ACHN (cell line): Measurements from ENCODE around the gene CHFR.
A peak's percentile ranks its signal among the peaks of the same experiment; 100 is the strongest.
"Not testable (repeated sequence)": the region's sequence is repeated elsewhere in the genome, so short reads cannot be mapped to it uniquely, and the experiment has no call there.

ENCODE experiments used
- DNase-seq: peaks from one replicate; pipeline ENCODE4 v3.0.0-alpha.2; 2015
- in situ Hi-C: cut with HindIII; loops from 2 replicates; pipeline ENCODE4 v1.10.0; 2017; ENCODE audit warnings: low sequenced_read_pairs, low pct_ligation_motif_present, low pct_unique_long_range_greater_than_20kb

The CHFR gene

DNA sequence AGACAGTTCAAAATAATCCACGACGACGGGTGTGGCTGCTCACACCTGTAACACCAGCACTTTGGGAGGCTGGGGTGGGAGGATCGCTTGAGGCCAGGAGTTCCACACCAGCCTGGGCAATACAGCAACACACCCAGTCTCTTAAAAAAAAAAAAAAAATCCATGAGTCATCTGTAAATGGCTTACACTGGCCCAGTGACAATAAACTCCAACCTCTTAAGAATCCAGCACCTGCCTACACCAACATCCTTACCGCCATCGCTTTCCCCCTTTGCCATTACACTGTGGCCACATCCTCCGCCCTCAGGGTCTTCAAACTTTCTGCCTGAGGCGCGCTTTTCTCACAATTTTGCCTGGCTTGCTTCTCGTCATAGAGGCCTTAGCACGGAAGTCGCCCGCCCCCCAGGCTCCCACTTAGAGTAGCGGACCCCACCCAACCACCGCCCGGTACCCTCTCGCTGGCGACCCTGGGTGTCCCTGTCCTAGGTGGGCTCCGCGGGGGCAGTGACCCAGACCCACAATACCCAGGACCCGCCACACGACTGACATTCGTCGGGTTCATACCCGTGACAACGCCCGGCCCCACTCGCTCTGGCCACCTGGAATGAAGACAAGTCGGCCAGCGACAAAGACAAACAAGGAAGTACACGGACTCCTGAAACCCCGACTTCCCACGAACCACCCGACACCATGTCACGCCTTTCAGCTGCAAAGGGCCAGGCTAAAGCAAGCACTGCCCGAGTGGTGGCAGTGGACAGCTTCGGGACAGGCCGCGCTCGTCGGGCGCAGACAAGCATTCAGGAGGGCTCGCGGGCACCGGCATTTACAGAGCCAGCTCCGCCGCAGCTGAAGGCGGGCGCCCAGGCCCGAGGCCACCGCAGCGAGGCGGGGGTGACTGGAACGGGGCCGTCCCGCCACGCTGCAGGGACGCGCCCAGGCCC is 59.4 kb downstream of the CHFR start:
- peak; percentile 81 for DNase-seq
- in situ Hi-C loops, result no loop called here

DNA sequence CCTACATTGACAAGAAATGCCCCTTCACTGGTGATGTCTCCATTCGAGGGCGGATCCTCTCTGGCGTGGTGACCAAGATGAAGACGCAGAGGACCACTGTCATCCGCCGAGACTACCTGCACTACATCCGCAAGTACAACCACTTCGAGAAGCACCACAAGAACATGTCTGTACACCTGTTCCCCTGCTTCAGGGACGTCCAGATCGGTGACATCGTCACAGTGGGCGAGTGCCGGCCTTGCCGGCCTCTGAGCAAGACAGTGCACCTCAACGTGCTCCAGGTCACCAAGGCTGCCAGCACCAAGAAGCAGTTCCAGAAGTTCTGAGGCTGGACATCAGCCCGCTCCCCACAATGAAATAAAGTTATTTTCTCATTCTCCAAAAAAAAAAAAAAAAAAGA is 61.5 kb downstream of the CHFR start:
- DNase-seq, result no peak

DNA sequence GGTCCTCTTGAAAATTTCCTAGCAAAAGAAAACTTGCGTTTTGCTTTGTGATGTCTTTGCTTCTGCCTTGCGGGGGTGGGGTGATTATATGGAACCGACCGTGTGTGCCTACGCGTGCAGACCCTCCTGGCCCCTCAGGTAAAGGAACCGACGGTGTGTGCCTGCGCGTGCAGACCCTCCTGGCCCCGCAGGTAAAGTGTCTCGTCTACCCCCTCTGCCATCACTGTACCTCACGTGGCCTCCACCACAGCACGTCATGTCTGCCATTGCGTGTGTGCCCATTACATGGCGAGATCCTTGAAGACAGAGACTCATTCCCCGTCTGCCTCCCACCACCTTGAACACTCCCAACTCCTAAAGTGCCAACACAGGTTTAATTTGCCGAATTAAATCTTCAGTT is 62.3 kb downstream of the CHFR start:
- no peak for DNase-seq
- in situ Hi-C loops, result no loop called here

More for the DNA sequence above, 61.5 kb downstream of the CHFR start:
- in situ Hi-C loops, result no loop called here

DNA sequence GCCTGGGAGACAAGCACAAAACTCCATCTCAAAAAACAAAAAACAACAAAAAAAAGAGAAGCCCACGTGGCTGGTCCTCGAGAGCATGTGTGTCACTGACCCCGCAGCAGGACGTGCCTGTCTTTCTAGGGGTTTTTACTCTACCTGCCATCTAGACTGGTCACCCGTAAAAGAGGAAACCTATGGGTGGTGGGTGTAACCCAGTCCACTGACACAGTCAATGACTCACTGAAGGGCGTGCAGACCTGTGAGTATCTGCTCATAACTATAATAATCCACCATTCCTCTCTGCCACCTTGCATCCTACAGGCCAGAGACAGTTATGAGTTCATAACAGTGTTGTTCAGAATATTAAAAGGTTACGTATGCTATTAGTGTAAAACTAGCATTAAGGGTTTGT is 63.4 kb downstream of the CHFR start:
- DNase-seq, result no peak
- in situ Hi-C loops, result no loop called here

DNA sequence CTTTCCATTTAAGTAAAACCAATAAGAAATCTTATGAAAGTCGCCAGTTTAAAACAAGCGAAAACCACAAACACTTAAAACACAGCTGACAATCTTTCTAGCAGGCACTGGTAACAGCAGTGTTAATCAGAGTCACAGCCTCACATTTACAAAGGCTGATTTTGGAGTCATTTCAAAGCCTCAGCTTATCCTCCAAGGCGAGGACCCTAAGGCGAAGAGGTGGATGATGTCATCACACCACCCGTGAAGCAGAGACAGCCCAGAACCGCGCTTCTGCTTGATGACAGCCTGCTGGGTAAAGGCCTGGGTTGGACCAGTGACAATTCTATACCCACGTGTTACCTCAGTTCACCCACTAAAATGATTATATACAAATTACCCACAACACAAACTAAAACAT is 68.8 kb downstream of the CHFR start:
- in situ Hi-C loops, result no loop called here
- DNase-seq, result no peak

DNA sequence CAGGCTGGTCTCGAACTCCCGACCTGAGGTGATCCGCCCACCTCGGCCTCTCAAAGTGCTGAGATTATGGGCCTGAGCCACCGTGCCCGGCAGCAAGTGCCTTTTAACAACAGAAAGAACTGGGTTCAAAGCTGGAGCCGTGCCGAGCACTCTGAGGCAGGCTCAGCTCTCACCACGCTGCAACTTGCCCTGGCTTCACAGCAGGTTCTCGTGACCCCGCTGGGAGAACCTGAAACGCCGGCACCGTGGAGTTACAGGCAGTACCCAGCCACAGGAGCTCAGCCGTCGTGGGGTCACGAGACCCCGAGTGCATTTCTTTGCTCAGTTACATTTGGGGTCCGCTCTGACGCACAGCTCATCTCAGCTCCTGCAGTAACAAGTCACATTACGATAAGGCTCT is 73.2 kb downstream of the CHFR start:
- DNase-seq, result no peak
- in situ Hi-C loops, result no loop called here

DNA sequence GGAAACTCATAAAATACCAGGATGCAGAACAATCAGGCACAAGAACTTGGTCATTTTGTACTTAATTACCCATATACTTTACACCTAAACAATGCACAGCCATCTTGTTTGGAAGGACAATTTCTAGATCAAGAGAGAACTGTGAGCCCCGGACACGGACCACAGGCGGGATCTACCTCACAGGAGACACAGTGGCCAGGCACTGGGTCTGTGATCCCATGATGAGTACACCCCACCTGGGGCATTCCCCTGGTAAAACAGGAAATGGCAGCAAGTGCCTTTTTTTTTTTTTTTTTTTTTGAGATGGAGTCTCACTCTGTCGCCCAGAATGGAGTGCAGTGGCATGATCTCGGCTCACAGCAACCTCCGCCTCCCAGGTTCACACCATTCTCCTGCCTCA is 74.0 kb downstream of the CHFR start:
- DNase-seq, result no peak
- in situ Hi-C loops, result no loop called here

DNA sequence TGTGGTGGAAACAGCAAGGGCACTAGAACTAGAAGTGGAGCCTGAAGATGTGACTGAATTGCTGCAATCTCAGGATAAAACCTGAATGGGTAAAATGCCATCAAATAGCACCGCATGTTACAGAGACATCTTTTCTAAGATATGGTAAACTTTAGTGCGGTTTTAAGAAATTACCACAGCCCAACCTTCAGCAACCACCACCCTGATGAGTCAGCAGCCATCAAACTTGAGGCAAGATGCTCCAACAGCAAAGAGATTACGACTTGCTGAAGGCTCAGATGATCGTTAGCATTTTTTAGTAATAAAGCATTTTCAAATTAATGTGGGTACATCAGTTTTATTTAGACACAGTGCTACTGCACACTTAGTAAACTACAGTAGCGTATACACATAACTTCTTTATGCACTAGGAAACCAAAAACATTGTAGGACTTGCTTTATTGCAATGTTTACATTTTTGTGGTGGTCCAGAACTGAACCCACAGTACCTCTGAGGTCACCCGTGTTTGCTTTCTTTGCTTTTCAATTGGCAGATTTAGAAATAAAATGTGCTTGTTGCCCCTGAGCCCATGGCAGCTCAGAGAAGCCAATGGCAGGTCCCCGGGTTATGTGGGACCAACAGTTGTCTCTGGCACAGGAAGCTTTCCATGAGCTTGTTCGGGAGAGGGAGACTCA is 74.6 kb downstream of the CHFR start:
- in situ Hi-C loops, result no loop called here
- no peak for DNase-seq

DNA sequence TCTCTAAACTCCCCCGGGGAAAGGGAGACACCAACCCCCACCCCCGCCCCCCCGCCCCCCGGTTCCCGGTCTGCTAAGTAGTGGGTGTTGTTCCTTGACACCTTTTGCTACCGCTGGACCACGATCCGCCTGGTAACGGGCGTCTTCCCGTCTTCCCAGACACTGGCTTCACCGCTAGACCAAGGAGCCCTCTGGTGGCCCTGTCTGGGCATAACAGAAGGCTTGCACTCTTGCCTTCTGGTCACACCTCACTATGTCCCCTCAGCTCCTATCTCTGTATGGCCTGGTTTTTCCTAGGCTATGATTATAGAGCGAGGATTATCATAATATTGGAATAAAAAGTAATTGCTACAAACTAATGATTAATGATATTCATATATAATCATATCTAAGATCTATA is 78.0 kb downstream of the CHFR start:
- in situ Hi-C loops, result not testable (repeated sequence)
- DNase-seq, result peak; percentile 46

DNA sequence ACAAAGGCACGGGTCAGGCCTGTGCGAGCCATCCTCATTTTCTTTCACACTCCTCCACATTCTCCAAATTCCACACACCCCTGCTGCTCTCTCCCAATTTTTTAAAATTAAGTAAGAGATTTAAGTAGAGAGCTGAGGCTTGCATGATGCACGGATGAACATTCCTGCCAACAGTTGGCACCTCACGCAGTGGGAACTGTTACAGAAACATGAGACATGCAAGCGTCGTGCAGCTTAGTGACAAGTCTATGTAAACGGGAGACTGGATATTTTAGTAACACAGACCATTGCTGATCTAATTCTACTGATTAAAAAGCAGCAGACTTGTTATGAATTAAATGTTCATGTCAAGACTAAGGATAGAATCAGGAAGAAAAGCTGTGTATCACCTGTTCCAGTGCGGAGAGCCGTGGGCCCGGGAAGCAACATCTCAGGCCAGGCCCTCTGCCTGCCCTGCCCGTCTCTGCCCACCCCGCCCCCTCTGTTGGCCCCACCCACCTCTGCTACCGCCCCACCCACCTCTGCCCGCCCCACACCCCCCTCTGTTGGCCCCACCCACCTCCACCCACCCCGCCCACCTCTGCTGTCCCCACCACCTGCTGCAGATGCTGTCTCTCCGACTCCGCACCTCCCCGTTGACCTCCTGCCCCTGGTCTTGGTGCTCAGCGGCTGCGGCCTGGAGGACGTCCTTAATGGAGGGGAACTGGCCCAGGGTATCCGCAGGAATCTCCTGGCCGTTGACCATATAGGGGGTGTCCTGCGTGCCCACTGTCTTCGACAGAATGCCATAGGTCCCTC is 79.9 kb downstream of the CHFR start:
- in situ Hi-C loops, result no loop called here
- DNase-seq, result peak; percentile 14

DNA sequence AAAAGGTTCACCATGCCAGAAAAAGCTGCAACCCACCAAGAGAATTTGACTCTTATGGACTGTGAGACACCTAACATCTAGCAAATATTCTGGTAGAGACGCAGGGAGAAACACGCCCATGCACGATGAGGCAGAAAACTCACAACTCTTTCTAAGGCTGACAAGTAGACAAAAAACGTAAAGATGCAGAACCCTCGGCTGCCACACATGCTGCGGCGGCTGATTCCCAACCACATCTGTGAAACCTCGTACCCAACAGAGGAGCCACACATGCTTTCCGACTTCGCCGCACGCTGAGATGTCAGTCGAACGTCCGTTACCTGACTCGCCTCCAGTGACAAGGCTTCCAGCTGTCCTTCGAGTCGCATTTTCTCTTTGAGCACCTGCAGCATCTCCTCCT is 80.5 kb downstream of the CHFR start:
- DNase-seq, result no peak
- in situ Hi-C loops, result no loop called here

DNA sequence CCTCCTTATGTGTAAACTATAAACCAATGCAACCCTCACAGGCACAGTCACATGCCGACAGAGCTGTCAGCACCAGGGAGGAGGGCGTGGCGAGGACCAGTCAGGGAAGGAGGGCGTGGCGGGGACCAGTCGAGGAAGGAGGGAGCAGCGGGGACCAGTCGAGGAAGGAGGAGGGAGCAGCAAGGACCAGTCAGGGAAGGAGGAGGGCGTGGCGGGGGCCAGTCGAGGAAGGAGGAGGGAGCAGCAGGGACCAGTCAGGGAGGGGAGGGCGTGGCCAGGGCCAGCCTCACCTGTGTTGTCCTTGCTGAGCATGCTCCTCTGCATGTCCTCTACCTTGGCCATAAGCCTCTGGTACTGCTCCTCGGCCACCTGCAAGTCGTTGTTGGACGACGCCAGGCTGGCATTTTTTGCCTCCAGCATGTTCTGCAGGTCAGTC is 83.0 kb downstream of the CHFR start:
- no peak for DNase-seq
- in situ Hi-C loops, result no loop called here

DNA sequence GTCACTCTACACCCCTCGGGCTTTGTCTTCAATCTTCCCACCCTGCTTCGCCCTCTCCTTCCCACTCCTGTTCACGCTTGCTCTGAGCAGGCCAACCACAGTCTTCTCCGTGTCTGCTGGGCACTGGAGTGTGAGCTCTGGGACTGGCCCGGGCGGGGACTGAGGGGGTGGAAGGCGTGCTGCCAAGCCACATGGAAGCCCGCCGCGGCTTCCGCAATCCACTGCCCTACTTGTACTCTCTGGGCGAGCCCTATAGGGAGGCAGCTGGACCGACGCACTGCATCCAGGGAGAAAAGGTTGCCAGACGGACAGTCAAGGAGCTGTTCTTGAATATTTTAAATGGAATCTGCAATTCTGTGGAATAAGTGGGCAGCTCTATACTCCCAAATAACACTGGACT is 83.5 kb downstream of the CHFR start:
- no peak for DNase-seq
- in situ Hi-C loops, result no loop called here

DNA sequence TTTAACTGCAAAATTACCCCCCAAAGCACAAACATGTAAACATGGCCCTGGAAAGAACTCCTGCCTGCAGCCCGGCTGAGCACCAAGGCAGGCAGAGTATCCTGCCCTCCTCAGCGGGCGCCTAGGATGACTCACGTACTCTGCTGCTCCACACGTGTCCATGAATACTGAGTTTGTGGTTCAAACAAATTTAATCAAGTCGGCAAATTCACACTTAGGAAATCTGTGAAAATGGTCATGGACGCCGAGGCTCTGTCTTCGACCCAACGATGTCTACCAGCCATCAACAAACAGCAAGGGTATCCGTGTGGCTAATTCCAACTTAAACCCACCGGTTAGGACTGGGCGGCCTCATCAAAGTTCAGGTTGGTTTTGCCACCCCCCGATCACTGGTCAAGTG is 84.3 kb downstream of the CHFR start:
- in situ Hi-C loops, result no loop called here
- DNase-seq, result no peak

DNA sequence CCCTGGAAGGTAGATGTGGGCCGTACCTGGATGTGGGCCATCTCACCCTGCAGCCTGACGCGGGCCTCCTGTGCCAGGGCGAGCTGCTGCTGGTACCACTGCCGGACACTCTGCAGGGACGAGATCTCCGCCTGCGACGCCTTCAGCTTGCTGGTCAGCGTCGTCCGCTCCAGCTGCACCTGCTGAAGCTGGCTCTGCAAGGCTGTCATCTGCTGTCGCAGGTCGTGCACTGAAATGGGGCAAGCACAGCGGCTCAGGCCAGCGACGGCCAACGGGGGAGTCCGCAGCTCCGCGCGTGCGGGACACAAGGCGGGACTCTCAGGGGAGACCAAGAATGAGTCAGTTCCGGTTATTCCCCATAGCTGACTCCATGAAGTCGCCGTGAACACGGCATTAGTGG is 85.7 kb downstream of the CHFR start:
- no peak for DNase-seq
- in situ Hi-C loops, result no loop called here

DNA sequence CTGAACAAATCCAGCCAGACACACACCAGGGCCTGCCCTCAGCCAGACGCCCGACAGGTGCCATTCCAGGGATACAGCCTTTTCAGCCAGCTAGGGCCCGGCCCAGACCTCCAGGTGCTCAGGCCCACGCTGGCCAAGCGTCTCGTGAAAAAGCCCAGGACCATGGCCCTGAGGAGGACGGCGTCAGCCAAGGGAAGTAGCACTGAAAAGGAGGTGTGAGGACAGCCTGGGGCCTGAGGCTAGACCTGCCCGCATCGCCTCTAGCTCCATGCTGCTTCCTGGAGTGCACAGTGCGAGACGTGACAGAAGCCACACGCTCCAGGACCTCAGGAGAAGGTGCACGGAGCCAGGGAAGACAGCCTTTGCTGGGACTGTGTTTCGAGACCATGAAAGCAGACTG is 88.6 kb downstream of the CHFR start:
- in situ Hi-C loops, result no loop called here
- no peak for DNase-seq

DNA sequence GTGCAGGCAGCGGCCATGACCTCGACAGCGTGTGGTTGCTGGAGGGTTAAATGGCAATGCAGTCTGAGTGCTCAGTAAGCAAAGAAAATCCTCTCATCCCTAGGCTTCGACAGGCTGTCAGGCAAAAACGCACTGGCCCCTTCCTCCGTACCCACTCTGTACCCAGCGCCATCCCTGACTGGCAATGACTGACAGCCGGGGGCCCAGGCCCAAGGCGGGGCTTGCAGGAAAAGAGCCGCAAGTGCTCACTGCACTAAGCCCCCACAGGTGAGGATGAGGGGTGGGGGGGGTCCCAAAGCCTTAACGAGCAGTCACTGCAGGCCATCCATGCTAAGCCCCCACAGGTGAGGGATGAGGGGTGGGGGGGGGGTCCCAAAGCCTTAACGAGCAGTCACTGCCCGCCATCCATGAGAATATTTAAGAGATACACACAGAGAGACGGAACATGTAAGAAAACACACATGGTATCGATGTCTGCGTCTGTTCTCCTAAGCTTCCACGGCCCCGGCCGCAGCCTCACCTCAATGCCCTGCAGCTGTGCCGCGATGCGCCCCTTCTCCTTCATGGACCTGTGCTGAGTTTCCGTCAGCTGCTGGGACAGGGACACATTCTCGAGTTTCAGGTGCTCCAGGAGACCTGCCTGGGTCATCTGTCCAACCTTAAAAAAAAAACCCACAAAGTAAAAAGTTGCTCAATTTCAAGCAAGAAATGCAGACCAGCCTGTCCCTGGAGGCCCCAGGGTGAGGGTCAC is 89.4 kb downstream of the CHFR start:
- in situ Hi-C loops, result no loop called here

DNA sequence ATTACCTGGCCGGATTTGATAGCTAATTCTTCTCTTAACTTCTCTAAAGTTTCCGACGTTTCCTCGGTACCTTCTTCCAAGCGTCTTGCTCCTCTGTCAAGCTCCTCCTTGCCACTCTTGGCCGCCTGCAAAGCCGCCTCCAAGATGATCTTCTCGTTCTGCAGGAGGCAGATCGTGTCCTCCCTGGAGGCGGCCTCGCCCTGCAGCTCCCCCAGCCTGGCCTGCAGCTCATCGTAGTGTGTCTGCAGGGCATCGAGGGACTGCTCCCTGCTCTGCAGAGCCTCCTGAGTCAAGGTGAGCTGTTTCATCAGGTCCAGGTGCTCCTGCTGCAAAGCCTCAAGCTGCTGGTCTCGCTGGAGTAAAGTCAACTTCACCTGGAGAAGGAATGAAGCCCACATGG is 91.6 kb downstream of the CHFR start:
- in situ Hi-C loops, result no loop called here
- no peak for DNase-seq

More for the DNA sequence above, 89.4 kb downstream of the CHFR start:
- no peak for DNase-seq
